MM.1S (cell line): Measurements from ENCODE around the gene SLC9B1.

Experiments used
- EZH2 ChIP-seq: fragments of 300-600 bp; sonication (generic); optimal IDR thresholded peaks from 2 replicates; pipeline ENCODE3; 2017; ENCODE audit warnings: low read depth, mild to moderate bottlenecking, antibody characterized with exemption, low read length, mixed read lengths
- TF ChIP-seq, protein P1 (sequence below): fragments of 300-600 bp; sonication (generic); IDR thresholded peaks from 2 replicates; pipeline ENCODE4 v1.5.1; 2016; ENCODE audit warnings: antibody characterized with exemption, low read length, mixed read lengths

DNA sequence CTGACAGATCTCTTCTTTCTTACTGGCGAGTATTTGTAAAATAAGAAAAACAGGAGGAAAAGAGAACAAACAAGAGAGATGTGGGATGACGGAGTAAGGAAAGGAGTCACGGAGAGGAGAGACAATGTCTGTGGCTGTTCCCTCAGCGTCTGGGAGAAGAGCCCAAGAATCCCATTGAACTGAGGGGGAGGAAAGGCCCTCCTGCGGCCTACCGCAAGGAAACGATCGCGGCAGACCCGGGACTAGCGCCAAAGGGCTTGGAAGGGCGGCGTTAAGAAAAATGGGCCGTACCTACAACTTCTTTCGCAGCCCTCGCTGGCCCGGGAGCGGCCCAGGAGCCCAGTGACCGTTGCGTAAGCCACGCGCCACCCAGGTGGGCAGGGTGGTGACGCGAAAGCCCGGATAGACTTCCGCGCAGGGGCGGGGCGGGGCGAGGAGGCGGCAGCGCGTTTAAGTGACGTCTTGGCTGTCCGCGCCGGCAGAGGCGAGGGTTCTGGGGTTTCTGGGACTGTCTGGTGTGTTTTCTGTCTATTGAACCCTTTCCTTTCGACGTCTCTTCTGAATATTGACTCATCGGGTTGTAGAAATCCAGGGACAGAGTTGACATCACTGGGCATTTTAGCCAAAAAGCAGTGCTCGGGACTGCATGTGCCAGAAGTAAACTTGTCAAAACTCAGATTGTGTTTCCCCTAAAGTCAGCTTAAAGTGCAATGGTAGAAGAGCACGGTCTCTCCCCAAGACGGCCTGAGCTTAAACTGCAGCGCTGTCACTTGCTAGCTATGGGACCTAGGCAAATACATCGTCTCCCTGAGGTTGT lies at the start of gene SLC9B1:
- TF ChIP-seq, protein P1, sequence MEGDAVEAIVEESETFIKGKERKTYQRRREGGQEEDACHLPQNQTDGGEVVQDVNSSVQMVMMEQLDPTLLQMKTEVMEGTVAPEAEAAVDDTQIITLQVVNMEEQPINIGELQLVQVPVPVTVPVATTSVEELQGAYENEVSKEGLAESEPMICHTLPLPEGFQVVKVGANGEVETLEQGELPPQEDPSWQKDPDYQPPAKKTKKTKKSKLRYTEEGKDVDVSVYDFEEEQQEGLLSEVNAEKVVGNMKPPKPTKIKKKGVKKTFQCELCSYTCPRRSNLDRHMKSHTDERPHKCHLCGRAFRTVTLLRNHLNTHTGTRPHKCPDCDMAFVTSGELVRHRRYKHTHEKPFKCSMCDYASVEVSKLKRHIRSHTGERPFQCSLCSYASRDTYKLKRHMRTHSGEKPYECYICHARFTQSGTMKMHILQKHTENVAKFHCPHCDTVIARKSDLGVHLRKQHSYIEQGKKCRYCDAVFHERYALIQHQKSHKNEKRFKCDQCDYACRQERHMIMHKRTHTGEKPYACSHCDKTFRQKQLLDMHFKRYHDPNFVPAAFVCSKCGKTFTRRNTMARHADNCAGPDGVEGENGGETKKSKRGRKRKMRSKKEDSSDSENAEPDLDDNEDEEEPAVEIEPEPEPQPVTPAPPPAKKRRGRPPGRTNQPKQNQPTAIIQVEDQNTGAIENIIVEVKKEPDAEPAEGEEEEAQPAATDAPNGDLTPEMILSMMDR = no peak
- TF ChIP-seq EZH2 = no peak
